HG03342 (cell line): Measurements from ENCODE around the gene PLD5.
A peak's percentile ranks its signal among the peaks of the same experiment; 100 is the strongest.
"Not testable (repeated sequence)": the region's sequence is repeated elsewhere in the genome, so short reads cannot be mapped to it uniquely, and the experiment has no call there.

Experiments
- ATAC-seq: cut with Tn5 transposase; IDR thresholded peaks from one replicate; pipeline ENCODE4 v1.9.1; 2021; ENCODE audit warnings: mild to moderate bottlenecking, moderate library complexity; ENCODE audit not compliant: unreplicated experiment

PLD5 gene

GRCh38 chr1:242506724-242507123 is 17.8 kb downstream of the PLD5 start:
- ATAC-seq = no peak

GRCh38 chr1:242489545-242489944 is 35.0 kb downstream of the PLD5 start:
- no peak for ATAC-seq

DNA sequence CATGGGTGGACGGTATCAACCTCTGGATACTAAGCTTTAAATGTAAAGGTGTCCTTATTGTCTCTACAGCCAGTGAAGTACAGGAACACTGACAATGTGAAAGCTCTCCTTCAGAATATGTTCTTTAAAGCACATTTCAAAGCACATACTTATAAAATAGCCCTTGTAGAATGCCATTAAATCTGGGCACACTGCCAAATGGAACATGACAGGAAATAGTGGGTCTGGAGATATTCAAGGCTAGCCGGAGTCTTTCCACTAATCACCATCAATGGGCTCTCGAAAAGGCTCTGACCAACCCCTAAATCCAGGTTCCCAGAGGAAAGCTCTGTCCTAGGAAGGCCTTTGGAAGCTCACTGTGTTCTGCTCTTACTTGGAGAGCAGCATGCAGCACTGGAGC is 46.6 kb downstream of the PLD5 start:
- no peak for ATAC-seq

DNA sequence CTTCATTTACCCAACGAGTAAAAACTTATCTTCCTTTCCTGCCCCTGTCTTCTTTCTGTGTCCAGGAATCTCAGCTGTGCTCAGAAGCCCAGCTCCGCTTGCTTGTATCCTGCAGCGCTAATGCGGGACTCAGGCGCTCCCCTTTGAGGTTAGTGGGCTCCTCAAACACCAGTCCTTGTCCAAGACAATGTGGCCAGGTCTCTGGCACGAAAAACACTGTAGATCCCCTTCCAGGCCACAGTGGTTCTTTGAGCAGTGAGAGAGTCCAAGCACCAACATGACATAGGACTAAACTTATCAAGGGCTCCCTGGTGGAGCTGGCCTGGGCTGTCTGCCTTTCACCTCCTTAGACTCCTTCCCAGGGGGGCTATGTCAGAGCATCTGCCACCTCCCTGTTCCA is 53.7 kb downstream of the PLD5 start:
- ATAC-seq = no peak

- no peak for ATAC-seq
These were observed 55.7 kb downstream of the PLD5 start for GRCh38 chr1:242468784-242469183.

GRCh38 chr1:242467556-242468145 is 56.8 kb downstream of the PLD5 start:
- ATAC-seq = peak; percentile 80

- no peak for ATAC-seq
These were observed 61.6 kb downstream of the PLD5 start for GRCh38 chr1:242462867-242463266.

DNA sequence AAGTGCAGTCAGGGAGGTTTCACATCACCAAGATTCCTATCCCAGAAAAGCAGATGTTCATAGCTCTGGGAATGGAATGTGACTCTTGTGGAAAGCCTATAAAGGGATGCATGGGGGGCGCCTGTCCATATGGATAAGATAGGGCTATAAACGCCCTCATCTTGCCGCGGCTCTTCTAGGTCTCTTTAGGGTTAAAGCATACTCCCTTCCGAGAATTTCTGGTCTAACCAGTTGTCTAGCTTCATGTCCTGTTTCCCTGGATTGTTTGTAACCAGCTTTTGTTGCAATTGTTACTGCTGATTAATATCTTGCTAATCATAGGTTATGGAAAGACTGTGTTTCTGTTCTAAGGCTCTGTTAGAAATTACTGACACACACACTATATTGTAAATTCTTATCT is 64.8 kb downstream of the PLD5 start:
- not testable (repeated sequence) for ATAC-seq

GRCh38 chr1:242456726-242457269 is 67.7 kb downstream of the PLD5 start:
- no peak for ATAC-seq

GRCh38 chr1:242455052-242455361 is 69.5 kb downstream of the PLD5 start:
- ATAC-seq = no peak

DNA sequence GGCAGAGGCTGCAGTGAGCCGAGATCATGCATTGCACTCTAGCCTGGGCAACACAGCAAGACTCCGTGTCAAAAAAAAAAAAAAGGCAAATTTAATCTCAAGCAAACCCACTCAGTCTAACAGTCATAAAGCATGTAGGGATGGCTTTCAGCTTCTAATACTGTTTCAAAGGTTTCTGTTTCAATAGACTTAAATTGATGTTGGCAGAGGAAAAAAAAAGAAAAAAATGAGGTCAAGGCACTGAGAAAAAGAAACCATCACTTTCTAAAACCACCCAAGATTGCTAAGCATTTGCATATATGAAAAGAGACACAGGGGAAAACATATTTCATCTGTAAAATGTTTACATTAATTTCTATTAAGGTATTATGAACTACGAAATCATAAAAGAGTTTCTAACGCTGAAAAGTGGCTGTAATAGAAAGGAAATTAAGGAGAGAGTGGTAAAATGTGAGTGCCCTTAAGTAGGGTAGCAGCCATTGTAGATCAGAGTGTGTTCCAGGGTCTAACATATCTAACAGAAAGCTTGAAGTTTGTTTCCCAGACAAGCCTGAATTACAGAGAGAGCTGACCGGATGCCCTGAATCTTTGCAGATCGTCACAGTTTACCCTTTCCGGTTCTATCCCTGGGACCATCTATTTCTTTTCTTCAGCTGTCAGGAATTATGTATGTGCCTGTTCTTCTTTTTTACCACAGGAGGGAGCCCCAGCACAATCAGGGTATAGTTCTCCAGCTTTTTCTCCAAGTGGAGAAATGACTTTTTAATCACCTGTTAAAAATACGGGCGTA is 70.0 kb downstream of the PLD5 start:
- peak; percentile 62 for ATAC-seq

- ATAC-seq = no peak
These were observed 71.9 kb downstream of the PLD5 start for GRCh38 chr1:242452573-242452972.

DNA sequence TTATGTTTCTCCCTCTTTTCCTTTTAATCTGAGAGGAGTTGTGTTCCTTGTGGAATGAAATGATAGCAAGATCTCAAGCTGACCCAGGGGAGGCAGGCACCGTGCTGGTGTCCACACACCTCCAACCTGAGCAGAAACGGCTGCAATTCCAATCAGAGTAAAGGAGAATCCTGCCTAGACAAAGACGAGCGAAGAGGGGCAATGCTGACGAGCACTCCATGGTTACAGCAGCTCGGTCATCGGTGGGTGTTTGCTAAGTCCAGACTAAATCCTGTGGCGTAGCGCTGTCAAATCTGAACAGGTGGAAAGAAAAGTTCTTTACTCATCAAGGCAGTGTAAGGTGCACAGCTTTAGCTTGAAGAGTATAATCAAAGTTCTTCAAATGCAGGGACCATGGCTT is 74.8 kb downstream of the PLD5 start:
- ATAC-seq = no peak

GRCh38 chr1:242448910-242449645 is 75.4 kb downstream of the PLD5 start:
- ATAC-seq = no peak

DNA sequence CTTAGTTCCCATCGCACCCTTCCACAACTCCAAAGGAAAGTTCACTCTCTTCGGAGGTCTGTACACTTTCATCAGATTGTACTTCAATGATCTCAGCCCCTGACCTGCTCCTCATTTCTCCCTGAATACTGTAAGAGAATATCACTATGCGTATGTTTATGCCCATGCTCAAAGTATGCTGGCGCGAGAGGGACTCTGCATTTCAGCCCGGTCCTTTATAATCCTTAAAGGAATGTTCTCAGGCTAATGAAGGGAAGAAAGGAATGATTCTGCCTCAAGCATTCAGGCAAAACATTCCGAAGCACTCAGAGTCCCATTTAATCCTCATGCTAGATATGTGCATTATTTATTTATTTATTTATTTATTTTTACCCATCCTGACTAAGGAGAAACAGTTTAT is 76.8 kb downstream of the PLD5 start:
- ATAC-seq = no peak

- ATAC-seq = no peak
These were observed 83.7 kb downstream of the PLD5 start for GRCh38 chr1:242440757-242441156.

DNA sequence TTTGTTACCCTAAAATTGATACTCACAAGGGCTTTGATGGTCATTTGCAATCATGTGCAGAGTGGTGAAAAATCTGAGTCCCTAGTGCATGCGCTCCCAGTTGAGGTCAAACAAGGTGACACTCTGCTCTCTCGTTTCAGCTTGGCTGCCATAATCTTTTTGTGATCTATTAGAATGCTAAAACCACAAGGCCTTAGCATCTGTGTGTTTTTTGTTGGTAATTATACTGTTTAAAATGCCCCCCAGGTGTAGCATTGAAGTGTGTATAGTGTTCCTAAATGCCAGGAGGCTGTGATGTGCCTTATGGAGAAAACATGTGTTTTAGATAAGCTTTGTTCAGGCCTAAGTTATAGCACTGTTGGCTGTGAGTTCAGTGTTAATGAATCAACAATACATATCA is 89.3 kb downstream of the PLD5 start:
- ATAC-seq = no peak

GRCh38 chr1:242432491-242433095 is 91.9 kb downstream of the PLD5 start:
- ATAC-seq = no peak

DNA sequence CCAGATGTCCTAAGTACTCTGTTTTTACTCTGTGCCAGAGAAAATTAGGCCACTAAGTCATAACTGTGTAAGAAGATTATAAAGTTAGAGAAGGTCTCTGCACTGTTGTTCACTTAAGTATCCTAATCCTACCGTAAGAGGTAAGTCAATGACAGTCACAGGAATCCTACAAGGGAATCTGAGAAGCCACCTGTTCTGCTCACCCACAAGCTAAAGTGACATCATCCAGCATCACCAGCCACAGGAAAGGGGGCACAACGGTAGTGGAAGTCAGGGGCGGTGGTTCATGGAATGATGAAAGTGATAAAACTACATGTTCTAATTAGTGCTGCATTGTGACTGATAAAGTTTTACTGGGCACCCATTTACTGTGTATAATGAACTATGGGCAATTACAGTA is 92.7 kb downstream of the PLD5 start:
- ATAC-seq = no peak

- no peak for ATAC-seq
These were observed 93.5 kb downstream of the PLD5 start for GRCh38 chr1:242430956-242431355.

DNA sequence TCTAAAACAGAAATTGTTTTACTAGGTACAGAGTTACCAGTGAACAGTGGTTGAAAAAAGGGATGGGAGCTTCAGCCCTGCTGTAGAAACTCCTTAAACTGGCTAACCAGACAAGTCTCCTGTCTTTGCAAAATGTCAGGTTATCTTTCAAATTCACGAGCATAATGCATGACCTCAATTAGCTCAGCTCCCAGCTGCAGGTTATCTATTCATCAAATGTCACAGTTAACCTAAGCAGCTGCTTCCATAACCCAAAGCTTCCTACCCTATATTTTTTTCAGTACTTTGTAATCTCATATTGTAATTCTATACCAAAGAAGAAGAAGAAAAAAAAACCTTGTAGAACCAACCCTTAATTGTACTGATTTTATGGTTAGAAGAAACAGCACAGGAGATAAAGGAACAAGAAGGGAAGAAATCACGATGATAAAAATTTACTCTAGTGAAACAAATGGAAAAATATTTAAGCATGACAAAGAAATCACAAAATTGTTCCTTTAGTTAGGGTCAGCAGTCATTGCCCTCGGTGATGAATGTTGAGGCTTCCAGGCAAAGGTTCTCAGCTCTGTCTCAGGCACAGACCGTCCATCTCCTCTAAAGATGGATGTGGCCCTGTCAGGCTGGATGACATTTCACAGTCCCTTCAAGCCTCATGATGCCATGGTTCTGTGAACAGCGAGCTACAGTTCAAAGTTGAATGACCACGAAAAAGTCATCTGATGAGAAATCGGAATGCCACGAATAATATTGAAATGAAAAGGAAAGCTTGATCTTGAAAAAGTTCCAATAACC is 95.9 kb downstream of the PLD5 start:
- no peak for ATAC-seq
